H1 (cell line): ENCODE results near the gene SERPINB12. TPM values are rescaled to one million over a fixed set of nuclear protein-coding genes. Genes with fewer than 3 reads are reported as not detected.

ENCODE experiments used
- BCL11A ChIP-seq, 2 experiments: IDR thresholded peaks; one replicate each; pipeline ENCODE4 v1.6.1; 2011; ENCODE audit warnings: low read depth in 2 of 2, low read length in 2 of 2, mild to moderate bottlenecking in 2 of 2
- BRCA1 ChIP-seq: IDR thresholded peaks from 2 replicates; pipeline ENCODE4 v1.6.1; 2012; ENCODE audit warnings: low read depth, low read length, improper control_type of control experiment
- CHD7 ChIP-seq: fragments of 300-600 bp; sonication (generic); IDR thresholded peaks from 2 replicates; pipeline ENCODE4 v1.7.1; 2012; ENCODE audit warnings: low read length, moderate library complexity, mild to moderate bottlenecking, inconsistent platforms; ENCODE audit not compliant: insufficient replicate concordance
- GABPA ChIP-seq: IDR thresholded peaks from 2 replicates; pipeline ENCODE4 v1.6.1; 2011; ENCODE audit warnings: mild to moderate bottlenecking, low read length, moderate library complexity, borderline replicate concordance; ENCODE audit not compliant: insufficient read depth
- NANOG ChIP-seq: IDR thresholded peaks from 2 replicates; pipeline ENCODE4 v1.6.1; 2011; ENCODE audit warnings: low read length, low read depth, mild to moderate bottlenecking, inconsistent platforms; ENCODE audit not compliant: insufficient read depth, poor library complexity, severe bottlenecking
- NRF1 ChIP-seq: IDR thresholded peaks from 2 replicates; pipeline ENCODE4 v1.6.1; 2011; ENCODE audit warnings: mild to moderate bottlenecking, low read depth, low read length, improper control_type of control experiment
- POLR2A ChIP-seq, 2 experiments: IDR thresholded peaks; 1 replicate in 1 of 2; 2 replicates in 1 of 2; pipeline ENCODE4 v1.6.1; 2011; ENCODE audit warnings: low read depth in 2 of 2, low read length in 2 of 2, mild to moderate bottlenecking in 2 of 2; ENCODE audit errors: control extremely low read depth in 1 of 2
- RAD21 ChIP-seq, 2 experiments: IDR thresholded peaks in 1 of 2; conservative IDR thresholded peaks in 1 of 2; 2 replicates each; pipeline ENCODE4 v1.6.1; 2011; ENCODE audit warnings: low read depth in 2 of 2, low read length in 2 of 2, improper control_type of control experiment in 1 of 2, inconsistent platforms in 1 of 2, mild to moderate bottlenecking in 1 of 2, moderate library complexity in 1 of 2
- SIN3A ChIP-seq, 2 experiments: IDR thresholded peaks in 1 of 2; conservative IDR thresholded peaks in 1 of 2; 2 replicates each; pipeline ENCODE4 v1.6.1; 2011 to 2012; ENCODE audit warnings: low read length in 2 of 2, improper control_type of control experiment in 1 of 2, low read depth in 1 of 2, mild to moderate bottlenecking in 1 of 2
- SIRT6 ChIP-seq: IDR thresholded peaks from one replicate; pipeline ENCODE4 v1.7.1; 2012; ENCODE audit warnings: low read length, inconsistent platforms
- SUZ12 ChIP-seq: fragments of 200-600 bp; sonication (generic); IDR thresholded peaks from 2 replicates; pipeline ENCODE4 v1.6.1; 2012; ENCODE audit warnings: mild to moderate bottlenecking, inconsistent platforms, low read length, moderate library complexity, mixed read lengths
- TBP ChIP-seq: IDR thresholded peaks from 2 replicates; pipeline ENCODE4 v1.6.1; 2011; ENCODE audit warnings: low read depth, low read length, improper control_type of control experiment
- polyA plus RNA-seq, 7 experiments: library from polyadenylated mRNA; depleted of rRNA in 3 of 7; stranded (reverse) in 5 of 7; unstranded in 2 of 7; fragments of >200 nt in 5 of 7; fragments of 200-250 nt in 2 of 7; gene quantifications; 1 replicate in 5 of 7; 2 replicates in 1 of 7; 4 replicates in 1 of 7; pipeline versions ENCODE4 v1.2.1 to v1.2.3, GENCODE V29; 2011 to 2013; ENCODE audit warnings: missing spikeins in 2 of 7, mixed read lengths in 2 of 7
- total RNA-seq: library from RNA; stranded (reverse); fragmentation: NEBNext Ultra II Directional; extraction: Animal tissue kit (Norgen Biotek cat#: 25700); gene quantifications from 2 replicates; pipeline ENCODE4 v1.2.1, GENCODE V29; 2021

The SERPINB12 gene
- total and polyA plus RNA-seq, 2 of the 8 experiments (the other 6 are each of a cell fraction or from before 2014, with no cell fraction given), result not detected

DNA sequence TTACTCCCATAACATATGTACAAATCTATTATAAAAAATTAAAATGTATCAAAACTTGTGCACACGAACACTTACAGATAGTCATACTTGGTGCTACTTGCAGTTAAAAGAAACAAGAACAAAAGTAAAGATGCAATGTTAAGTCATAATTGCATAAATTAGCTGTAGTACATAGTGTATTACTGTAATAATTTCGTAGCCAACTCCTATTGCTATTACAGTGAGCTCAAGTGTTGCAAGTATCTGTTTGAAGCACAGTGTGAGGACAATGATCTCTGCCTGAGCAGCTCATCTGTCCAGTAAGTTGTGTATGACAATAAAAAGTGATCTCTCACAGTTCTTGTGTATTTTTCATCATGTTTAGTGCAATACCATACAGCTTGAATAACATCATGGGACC, 37.4 kb downstream of the SERPINB12 start (continued):
- TF ChIP-seq CHD7, result no peak
- no peak for TF ChIP-seq SIRT6
- no peak for TF ChIP-seq SUZ12
- TF ChIP-seq POLR2A (IDR thresholded peaks at IDR 0.05; ENCODE audit: control extremely low read depth in 1 of 2, low read depth in 2 of 2, low read length in 2 of 2), result no peak
- no peak for TF ChIP-seq GABPA
- no peak for TF ChIP-seq BCL11A (IDR thresholded peaks at IDR 0.05; ENCODE audit: low read depth in 2 of 2, low read length in 2 of 2)
- TF ChIP-seq BRCA1, result no peak
- no peak for TF ChIP-seq NANOG
- no peak for TF ChIP-seq RAD21 (IDR thresholded peaks at IDR 0.05 in 1 of 2, conservative IDR thresholded peaks at IDR 0.05 in 1 of 2; ENCODE audit: low read depth in 2 of 2, low read length in 2 of 2)
- no peak for TF ChIP-seq SIN3A (conservative IDR thresholded peaks at IDR 0.05 in 1 of 2, IDR thresholded peaks at IDR 0.05 in 1 of 2; ENCODE audit: low read depth in 1 of 2, low read length in 2 of 2)
- no peak for TF ChIP-seq NRF1
- no peak for TF ChIP-seq TBP
